Limb (tissue), 2 donors: Measurements from ENCODE around the gene ACSS3.
A peak's percentile ranks its signal among the peaks of the same experiment; 100 is the strongest.

ENCODE experiments used
- DNase-seq, 2 donors: peaks; one replicate each; pipeline ENCODE4 v3.0.0-alpha.2; 2016; ENCODE audit errors: extremely low spot score in 2 of 2

The ACSS3 gene

GRCh38 chr12:81222846-81223592 lies 145.1 kb downstream of the ACSS3 start:
- DNase-seq: no peak

GRCh38 chr12:81224626-81225025 lies 146.7 kb downstream of the ACSS3 start:
- DNase-seq: no peak

GRCh38 chr12:81229759-81230158 lies 151.9 kb downstream of the ACSS3 start:
- DNase-seq: no peak

- DNase-seq: no peak
Observed at GRCh38 chr12:81231574-81232368, 153.9 kb downstream of the ACSS3 start.

- no peak for DNase-seq
Observed at GRCh38 chr12:81245458-81245857, 167.6 kb downstream of the ACSS3 start.

GRCh38 chr12:81245907-81246570 lies 168.2 kb downstream of the ACSS3 start:
- DNase-seq: no peak

GRCh38 chr12:81249976-81250375 lies 172.1 kb downstream of the ACSS3 start:
- DNase-seq: no peak

GRCh38 chr12:81252228-81252627 lies 174.3 kb downstream of the ACSS3 start:
- no peak for DNase-seq

GRCh38 chr12:81253360-81253759 lies 175.5 kb downstream of the ACSS3 start:
- no peak for DNase-seq

- DNase-seq: no peak
Observed at GRCh38 chr12:81255456-81255855, 177.6 kb downstream of the ACSS3 start.

GRCh38 chr12:81255947-81256346 lies 178.1 kb downstream of the ACSS3 start:
- DNase-seq: no peak

GRCh38 chr12:81257947-81258551 lies 180.2 kb downstream of the ACSS3 start:
- DNase-seq: peak in 1 of 2 donors; percentile 72

GRCh38 chr12:81259360-81259759 lies 181.5 kb downstream of the ACSS3 start:
- no peak for DNase-seq

- DNase-seq: no peak
Observed at GRCh38 chr12:81261508-81262207, 183.8 kb downstream of the ACSS3 start.

GRCh38 chr12:81263072-81263471 lies 185.2 kb downstream of the ACSS3 start:
- no peak for DNase-seq

GRCh38 chr12:81270385-81270784 lies 192.5 kb downstream of the ACSS3 start:
- no peak for DNase-seq

GRCh38 chr12:81274637-81275529 lies 197.0 kb downstream of the ACSS3 start:
- no peak for DNase-seq

- no peak for DNase-seq
Observed at GRCh38 chr12:81284137-81284536, 206.3 kb downstream of the ACSS3 start.

- no peak for DNase-seq
Observed at GRCh38 chr12:81288651-81289050, 210.8 kb downstream of the ACSS3 start.
